Stimulated activated CD8-positive, alpha-beta memory T cell treated with anti-CD3 and anti-CD28 coated beads, Interleukin-4, amount 100 ng/mL, for 24 hours (primary cell): Measurements from ENCODE around the gene FERMT2.
"Not testable (repeated sequence)": the region's sequence is repeated elsewhere in the genome, so short reads cannot be mapped to it uniquely, and the experiment has no call there.

Experiments
- DNase-seq: peaks from one replicate; pipeline ENCODE4 v3.0.0-alpha.2; 2020; ENCODE audit warnings: low read depth

The FERMT2 gene

GRCh38 chr14:52900731-52901130 is 50.1 kb downstream of the FERMT2 start:
- no peak for DNase-seq

DNA sequence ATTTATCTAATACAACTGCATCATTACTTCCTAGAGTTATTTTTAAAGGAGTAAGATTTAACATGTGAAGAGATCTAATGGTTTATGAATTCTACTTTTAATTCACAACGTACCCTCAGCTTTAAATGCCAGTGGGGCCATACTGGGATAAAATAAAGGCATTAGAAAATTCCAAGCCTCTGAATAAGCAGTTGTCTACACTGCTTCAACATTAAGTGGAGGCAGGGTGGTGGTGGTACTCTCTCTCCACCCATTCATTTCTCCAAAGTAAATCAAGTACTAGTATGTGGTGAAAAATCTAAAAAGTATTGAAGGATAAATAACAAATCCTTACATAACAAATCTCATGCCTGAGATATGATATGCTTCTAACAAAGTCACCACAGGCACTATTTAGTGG is 52.4 kb downstream of the FERMT2 start:
- no peak for DNase-seq

- DNase-seq: no peak
These were observed 55.9 kb downstream of the FERMT2 start for GRCh38 chr14:52895000-52895399.

- no peak for DNase-seq
These were observed 59.0 kb downstream of the FERMT2 start for GRCh38 chr14:52891800-52892199.

DNA sequence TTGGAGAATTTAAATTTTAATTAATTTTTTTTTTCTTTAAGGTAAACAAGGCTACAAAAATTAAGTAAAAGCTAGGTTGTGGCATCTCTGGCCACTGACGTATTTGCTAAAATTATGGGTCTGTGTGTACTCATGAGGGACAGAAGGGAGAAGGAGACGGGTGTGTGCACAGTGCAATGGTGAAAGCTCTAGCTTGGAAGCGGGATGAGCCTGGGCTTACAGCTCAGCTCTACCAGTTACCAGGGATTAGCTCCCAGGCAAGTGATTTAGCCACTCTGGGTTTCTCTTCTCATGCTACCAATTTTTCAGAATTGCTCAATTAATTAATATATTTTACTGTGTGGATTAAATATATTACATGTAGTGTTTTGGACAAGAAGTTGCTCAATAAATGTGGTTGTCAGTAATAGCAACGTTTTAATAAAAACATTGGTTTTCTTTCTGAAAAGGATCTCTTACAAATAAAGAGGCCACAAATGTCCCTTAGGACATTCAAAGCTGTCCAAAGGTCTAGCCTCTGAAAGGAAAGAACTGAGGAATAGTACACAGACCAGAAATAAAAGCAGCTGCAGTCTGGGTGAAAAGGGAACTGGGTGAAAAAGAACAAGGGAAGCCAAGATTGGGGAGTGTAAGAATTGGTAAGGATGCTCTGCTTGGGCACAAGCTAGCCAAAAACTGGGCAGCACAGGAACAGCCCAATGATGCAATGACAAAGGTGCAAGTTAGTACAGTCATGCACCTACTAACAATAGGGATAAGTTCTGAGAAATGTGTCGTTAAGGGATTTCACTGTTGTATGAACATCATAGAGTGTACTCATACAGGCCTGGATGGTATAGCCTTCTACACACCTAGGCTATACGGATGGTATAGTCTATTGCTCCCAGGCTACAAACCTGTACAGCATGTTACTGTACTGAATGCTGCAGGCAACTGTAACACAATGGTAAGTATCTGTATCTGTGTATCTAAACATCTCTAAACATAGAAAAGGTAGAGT is 61.7 kb downstream of the FERMT2 start:
- DNase-seq: no peak

DNA sequence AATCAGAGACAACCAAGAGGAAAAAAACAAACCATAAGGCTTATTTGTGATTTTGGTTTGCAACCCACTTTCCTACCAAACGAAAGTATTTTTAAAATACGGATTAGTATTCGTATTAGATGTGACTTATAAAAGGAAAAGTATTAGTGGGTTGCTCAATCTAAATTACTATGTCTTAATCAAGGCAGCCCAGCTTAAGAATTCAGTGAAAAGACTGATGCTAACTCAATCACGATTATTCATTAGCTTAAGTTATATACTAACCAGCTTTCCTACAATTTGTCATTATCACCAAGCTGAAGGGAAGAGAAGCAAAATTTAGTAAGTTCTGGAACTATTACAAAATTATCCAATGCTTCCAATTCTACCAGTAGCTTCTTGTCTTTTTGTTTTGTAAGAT is 62.7 kb downstream of the FERMT2 start:
- no peak for DNase-seq

DNA sequence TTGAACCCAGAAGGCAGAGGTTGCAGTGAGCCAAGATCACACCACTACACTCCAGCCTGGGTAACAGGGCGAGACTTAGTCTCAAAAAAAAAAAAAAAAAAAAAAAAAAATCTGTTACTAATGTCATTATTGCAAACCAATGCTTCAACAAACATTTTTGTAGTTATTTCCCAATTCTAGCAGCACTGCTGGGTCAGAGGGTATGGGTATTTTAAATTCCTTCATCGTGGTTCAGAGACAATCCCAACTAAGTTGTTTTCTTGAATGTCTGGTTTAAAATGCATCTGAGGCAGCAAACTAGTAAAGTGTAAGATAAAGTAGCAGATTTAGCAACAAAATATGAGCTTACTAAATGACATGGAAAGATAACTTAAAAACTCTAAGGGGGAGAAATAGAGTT is 65.6 kb downstream of the FERMT2 start:
- no peak for DNase-seq

DNA sequence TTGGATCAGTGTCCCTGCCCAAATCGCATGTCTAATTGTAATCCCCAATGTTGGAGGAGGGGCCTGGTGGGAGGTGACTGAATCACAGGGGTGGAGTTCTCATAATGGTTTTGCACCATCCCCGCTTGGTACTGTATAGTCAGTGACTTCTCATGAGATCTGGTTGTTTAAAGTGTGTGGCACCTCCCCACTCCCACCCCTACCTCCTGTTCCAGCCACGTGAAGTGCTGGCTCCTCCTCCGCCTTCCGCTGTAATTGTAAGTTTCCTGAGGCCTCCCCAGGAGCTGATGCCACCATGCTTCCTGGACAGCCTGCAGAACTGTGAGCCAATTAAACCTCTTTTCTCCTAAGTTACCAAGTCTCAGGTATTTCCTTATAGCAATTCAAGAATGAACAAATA is 67.2 kb downstream of the FERMT2 start:
- DNase-seq: no peak

DNA sequence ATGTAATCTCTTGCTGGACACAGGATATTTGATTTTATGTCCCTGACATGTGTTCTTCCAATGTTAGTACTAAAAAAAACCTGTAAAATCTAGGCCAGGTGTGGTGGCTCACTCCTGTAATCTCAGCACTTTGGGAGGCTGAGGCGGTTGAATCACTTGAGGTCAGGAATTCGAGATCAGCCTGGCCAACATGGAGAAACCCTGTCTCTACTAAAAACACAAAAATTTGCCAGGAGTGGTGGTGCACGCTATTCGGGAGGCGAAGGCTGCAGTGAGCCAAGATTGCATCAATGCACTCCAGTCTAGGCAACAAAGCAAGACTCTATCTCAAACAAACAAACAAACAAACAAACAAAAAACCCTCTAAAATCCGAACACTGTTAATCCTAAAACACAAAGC is 68.0 kb downstream of the FERMT2 start:
- DNase-seq: no peak

DNA sequence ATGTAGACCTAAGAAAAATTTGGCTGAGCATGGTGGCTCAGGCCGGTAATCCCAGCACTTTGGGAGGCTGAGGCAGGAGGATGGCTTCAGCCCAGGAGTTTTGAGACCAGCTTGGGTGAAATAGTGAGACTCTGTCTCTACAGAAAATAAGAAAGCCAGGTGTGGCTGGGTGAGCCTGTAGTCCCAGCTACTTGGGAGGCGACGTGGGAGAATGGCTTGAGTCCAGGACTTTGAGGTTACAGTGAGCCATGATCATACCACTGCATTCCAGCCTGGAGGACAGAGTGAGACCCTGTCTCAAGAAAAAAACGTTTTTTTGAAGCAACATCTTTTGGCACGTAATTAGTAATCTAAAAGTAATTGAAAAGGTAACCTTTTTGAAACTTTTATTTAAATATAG is 70.9 kb downstream of the FERMT2 start:
- DNase-seq: no peak

GRCh38 chr14:52878946-52879345 is 71.9 kb downstream of the FERMT2 start:
- DNase-seq: no peak

- DNase-seq: no peak
These were observed 72.4 kb downstream of the FERMT2 start for GRCh38 chr14:52878469-52878868.

- no peak for DNase-seq
These were observed 73.2 kb downstream of the FERMT2 start for GRCh38 chr14:52877628-52878027.

- no peak for DNase-seq
These were observed 74.0 kb downstream of the FERMT2 start for GRCh38 chr14:52876806-52877205.

DNA sequence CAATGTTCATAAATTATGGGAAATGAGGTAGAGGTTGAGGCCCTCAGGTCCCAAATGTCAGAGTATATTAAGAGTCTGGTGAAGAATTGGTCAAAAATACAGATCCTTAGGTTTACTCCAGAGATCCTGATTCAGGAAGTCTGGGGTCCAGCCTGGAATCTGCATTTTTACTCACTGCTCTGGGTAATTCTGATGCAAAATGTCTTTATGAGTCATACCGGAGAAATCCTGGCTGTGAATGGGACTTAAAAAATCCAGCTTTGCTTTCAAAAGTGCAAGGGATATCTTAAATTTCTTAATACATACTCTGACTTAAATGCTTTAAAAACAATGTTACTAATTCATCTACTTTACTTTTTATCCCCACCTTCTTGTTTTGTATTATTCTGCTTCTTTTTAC is 74.5 kb downstream of the FERMT2 start:
- DNase-seq: no peak

DNA sequence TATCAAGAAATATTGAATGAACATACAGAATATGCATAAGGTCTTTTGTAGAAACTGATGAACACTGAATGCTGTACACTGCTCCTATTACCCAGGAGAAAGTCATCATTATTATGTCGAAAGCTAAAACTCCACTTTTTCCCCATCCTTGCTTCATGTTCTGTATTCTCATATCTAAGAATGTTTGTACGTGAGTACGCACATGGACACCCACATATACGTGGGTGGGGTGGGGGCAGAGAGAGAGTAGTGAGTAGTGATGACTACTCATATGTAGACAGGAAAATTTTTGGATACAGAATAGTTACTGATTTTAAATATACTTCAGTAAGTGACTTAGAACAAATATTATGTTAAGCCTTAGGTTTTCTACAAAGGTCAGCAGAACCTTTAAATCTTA is 75.1 kb downstream of the FERMT2 start:
- DNase-seq: no peak

- DNase-seq: no peak
These were observed 76.5 kb downstream of the FERMT2 start for GRCh38 chr14:52874389-52874788.

DNA sequence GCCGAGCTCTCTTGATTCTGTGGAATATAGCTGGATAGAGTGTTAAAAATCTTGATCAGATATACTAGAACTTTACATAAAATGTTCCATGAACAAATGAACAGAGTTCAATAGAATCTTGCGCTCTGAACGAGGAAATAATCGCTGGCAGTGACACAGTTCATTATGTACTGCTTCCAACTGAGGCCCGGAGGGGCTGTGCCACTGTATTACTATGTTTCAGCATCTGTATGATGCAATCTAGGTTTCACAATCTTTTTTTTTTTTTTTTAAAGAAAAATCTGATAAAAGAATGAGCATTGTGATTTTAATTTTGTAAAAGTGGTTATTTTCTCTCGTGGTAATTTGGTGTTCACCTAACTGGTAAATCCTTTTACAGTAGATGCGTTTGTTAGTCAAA is 77.2 kb downstream of the FERMT2 start:
- no peak for DNase-seq

DNA sequence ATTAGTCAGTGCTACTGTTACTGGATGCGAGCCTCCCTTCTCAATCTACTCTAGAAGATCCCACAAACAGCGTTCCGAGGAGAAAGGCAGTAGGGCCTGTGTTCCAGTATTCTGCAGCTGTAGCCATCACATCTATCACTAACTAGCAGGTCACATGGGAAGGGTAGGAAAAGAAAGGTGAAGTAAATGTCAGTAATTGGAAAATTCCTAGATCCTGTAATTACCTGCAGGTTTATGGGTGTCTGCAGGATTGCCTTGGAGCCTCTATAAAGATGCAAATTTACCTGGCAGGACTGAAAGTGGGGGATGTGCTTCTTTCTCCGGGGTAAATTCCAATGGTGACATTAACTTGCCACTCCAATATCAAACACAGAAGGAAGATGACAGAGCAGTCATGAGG is 77.8 kb downstream of the FERMT2 start:
- DNase-seq: no peak

- DNase-seq: no peak
These were observed 79.2 kb downstream of the FERMT2 start for GRCh38 chr14:52871606-52872005.

GRCh38 chr14:52868911-52869618 is 81.8 kb downstream of the FERMT2 start:
- DNase-seq: no peak

GRCh38 chr14:52864893-52865292 is 86.0 kb downstream of the FERMT2 start:
- DNase-seq: not testable (repeated sequence)

DNA sequence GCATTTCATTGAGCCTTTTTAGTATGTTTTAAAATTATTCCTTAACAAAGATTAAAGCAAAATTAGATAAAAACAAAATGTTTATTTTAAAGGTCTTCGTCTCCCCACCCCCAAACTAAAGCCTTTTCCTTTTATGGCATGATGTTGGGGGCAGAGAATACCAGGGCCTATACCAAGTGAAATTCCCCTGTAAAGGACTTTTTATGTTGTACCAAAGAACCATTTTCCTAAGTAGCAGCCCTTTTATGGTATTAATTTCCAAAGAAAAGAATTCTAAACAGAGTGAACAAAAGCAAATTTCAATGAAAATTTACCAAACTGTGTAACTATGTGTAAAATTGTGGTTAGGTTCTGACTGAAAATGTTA is 87.5 kb downstream of the FERMT2 start:
- DNase-seq: no peak
